Activated naive CD8-positive, alpha-beta T cell treated with anti-CD3 and anti-CD28 coated beads for 36 hours (primary cell): ENCODE measurements around the gene KAT2A. TPM values are rescaled to one million over a fixed set of nuclear protein-coding genes. Genes with fewer than 3 reads are reported as not detected.
"Not testable (repeated sequence)": the region's sequence is repeated elsewhere in the genome, so short reads cannot be mapped to it uniquely, and the experiment has no call there.

ENCODE experiments used
- DNase-seq: peaks from one replicate; pipeline ENCODE4 v3.0.0; 2021
- H3K27ac Mint-ChIP-seq: one replicate; pipeline ENCODE4 v1.8.0; 2022; ENCODE audit warnings: mild to moderate bottlenecking, moderate library complexity, mixed read lengths
- H3K27me3 Mint-ChIP-seq: one replicate; pipeline ENCODE4 v1.8.0; 2022; ENCODE audit warnings: mild to moderate bottlenecking, mixed read lengths
- H3K36me3 Mint-ChIP-seq: one replicate; pipeline ENCODE4 v1.8.0; 2021; ENCODE audit warnings: mild to moderate bottlenecking, mixed read lengths
- H3K4me1 Mint-ChIP-seq: one replicate; pipeline ENCODE4 v1.8.0; 2021; ENCODE audit warnings: mixed read lengths
- H3K4me3 Mint-ChIP-seq: one replicate; pipeline ENCODE4 v1.8.0; 2022; ENCODE audit warnings: mild to moderate bottlenecking, moderate library complexity, mixed read lengths
- H3K9me3 Mint-ChIP-seq: one replicate; pipeline ENCODE4 v1.8.0; 2022; ENCODE audit warnings: mixed read lengths
- total RNA-seq, 2 experiments: library from RNA; stranded (reverse); gene quantifications; one replicate each; pipeline ENCODE4 v1.2.3, GENCODE V29; 2021

Gene KAT2A
- total RNA-seq, 2 experiments from 2014 or later: 49.1 to 51.6 TPM

DNA sequence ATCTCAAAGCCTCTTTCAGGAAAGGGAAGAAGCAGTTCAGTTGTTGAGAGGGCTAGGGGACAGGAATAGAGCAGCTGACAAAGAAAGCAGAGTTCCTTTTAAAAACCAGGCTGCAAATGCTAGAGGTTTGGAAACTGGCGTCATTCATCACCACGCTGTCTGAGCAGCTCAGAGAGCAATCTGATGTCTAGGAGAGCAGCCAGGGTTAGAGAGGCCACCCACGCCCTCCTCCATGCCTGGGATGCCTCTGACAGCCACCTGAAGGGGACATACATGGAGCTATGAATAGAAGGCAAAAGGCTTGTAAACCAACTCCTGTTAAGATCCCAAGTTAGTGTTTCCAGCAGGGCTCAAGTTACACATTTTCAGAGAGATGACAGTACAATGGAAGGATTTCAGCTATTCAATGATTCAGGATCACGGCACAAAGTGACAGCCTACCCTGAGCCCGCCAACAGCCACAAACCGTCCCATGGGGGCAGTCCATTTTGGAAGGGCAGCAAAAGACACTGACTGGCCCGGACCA is 21.3 kb upstream of the KAT2A start:
- Mint-ChIP-seq H3K4me3 (no peak overlapping the region), H3K4me1 (peaks cover 35% of the 10 kb centered on the region), H3K27ac (no peak overlapping the region), H3K9me3 (no peaks in the 10 kb centered on the region), H3K27me3 (no peaks in the 10 kb centered on the region), H3K36me3 (peaks cover 8% of the 10 kb centered on the region)
- DNase-seq: no peak

DNA sequence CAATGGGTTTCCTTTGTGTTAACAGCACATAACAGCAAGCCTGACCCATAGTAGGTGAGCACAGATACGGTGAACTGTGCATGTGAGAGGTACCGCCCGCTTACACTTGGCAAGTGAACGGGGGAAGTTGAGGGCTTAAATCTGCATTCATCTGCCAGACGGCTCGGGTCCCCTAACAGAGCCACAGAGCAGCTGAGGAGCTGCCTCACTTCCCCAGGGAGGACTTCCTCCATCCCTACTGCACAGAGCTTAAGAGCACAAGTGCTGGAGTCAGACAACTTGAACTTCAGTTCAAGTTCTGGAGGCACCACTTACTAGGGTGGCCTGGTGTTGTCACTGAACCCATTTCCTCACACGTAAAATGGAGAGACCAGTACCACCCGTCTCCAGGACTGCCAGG is 20.2 kb upstream of the KAT2A start:
- Mint-ChIP-seq H3K4me1 (peaks cover 42% of the 10 kb centered on the region), H3K36me3 (peaks cover 6% of the 10 kb centered on the region), H3K4me3 (no peak overlapping the region), H3K9me3 (no peaks in the 10 kb centered on the region), H3K27ac (no peak overlapping the region), H3K27me3 (no peaks in the 10 kb centered on the region)
- DNase-seq: no peak

DNA sequence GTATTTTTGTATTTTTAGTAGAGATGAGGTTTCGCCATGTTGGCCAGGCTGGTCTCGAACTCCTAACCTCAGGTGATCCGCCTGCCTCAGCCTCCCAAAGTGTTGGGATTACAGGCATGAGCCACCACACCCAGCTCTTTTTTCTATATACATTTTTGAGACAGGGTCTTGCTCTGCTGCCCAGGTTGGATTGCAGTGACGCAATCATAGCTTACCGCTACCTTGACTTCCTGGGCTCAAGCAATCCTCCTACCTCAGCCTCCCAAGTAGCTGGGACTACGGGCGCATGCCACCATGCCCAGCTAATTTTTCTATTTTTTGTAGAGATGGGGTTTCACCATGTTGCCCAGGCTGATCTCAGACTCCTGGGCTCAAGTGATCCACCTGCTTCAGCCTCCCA is 19.5 kb upstream of the KAT2A start:
- H3K27me3 Mint-ChIP-seq, H3K4me3 Mint-ChIP-seq, H3K27ac Mint-ChIP-seq, DNase-seq, H3K36me3 Mint-ChIP-seq, H3K9me3 Mint-ChIP-seq: not testable (repeated sequence)
- peaks cover 49% of the 10 kb centered on the region for H3K4me1 Mint-ChIP-seq

DNA sequence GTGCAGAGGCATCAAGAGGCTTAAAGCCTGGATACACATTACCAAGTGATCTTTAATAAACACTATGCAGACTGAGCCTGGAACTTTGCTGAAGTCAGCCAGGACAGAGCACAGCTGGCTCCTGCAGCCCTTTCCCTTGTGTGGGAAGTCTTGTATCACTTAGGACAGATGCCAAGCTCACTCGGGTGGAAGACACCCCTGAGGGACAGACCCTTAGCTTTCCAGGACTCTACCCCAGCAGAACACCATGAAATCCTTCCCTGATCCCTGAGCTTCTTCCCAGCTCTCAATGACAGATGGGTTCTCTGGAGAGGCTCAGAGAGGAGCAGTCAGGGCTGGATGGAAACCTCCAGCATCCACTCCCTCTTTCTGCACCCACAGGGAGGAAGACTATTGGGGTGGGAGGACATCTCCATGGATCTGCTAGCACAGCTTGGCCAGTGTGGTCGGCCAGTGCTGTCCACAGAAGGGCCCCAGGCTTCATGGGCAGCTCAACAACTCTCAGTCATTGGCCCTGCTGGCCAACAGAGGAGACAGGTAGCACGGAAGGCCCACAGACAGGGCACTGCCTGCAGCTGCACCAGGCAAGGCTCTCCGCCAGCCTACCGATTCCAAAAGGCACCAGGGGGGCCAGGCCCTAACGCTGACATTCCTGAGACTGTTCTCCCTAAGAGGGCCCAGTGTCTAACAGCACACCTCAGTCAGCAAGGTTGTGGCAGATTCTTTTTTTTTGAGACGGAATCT is 17.8 kb upstream of the KAT2A start:
- Mint-ChIP-seq H3K4me3 (no peak overlapping the region), H3K36me3 (peaks cover 13% of the 10 kb centered on the region), H3K9me3 (no peaks in the 10 kb centered on the region), H3K27me3 (no peaks in the 10 kb centered on the region), H3K27ac (no peak overlapping the region), H3K4me1 (peaks cover 61% of the 10 kb centered on the region)
- DNase-seq: no peak

DNA sequence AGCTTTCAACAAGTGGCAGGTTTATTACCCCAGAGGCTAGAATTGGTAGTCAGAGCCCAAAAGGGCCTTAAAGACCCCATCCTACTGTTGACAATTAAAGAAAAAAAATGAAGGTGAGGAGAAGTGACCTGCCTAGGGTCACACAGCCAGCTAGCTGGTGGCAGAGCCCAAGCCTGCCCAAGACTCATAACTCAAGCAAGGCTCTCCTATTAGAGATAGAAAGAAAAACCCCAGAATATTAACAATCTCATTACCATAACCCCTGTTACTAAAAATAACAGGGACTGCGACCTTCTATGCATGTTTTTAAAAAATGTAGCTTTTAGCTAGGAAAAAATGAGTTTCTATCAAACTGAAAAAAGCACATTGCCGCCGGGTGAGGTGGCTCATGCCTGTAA is 15.5 kb upstream of the KAT2A start:
- no peak overlapping the region for H3K27ac Mint-ChIP-seq
- no peaks in the 10 kb centered on the region for H3K27me3 Mint-ChIP-seq
- H3K4me1 Mint-ChIP-seq: peaks cover 69% of the 10 kb centered on the region
- peaks cover 9% of the 10 kb centered on the region for H3K36me3 Mint-ChIP-seq
- no peaks in the 10 kb centered on the region for H3K9me3 Mint-ChIP-seq
- H3K4me3 Mint-ChIP-seq: no peak overlapping the region
- DNase-seq: no peak

DNA sequence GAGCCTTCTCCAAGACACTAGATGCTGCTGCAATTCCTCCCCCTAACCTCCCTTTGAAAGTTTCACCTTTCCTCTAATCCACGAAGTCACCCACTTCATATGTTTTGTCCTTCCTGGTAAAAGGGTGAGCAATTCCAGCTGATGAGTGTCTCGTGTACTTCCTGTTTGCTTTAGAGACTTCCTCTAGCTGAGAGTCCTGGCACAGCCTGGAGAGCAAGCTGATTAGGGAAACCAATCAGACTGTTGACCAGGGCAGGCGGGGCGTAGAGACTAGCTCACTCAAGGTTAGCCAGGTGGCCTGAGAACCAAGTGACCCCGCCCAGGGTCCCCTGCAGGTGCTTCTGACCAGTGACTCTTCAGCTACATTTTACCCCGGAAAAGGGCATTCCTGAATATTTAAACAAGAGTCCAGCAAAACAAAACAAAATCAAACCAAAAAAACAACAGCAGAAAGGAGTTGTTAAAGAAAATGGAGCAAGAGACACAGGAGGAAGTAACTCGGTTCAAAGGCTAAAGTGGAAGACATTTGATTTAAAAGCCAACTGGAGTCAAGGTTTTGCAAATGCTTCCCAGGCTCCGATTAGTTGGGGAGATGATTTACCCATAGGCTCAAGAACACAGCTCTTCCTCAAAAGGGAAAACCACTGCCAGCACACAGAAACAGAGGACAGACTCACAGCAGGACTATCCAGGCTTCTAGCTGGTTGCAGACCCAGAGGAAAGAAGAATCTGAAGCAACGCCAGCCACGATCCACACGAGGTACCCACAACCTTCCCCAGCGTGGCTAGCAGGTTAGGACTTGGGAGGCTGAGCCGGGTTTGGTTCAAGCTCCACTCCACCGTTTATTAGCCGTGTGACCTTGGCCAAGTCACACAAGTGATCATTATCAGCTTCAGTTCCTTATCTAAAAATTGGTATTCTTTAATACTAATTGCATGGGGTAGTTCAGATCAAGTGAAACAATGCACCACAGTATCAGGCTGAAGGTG is 14.8 kb upstream of the KAT2A start:
- Mint-ChIP-seq H3K4me3 (no peak overlapping the region), H3K27me3 (no peaks in the 10 kb centered on the region), H3K4me1 (peaks cover 67% of the 10 kb centered on the region), H3K9me3 (no peaks in the 10 kb centered on the region), H3K36me3 (peaks cover 11% of the 10 kb centered on the region), H3K27ac (peak overlapping the region; percentile 38)
- DNase-seq: no peak

DNA sequence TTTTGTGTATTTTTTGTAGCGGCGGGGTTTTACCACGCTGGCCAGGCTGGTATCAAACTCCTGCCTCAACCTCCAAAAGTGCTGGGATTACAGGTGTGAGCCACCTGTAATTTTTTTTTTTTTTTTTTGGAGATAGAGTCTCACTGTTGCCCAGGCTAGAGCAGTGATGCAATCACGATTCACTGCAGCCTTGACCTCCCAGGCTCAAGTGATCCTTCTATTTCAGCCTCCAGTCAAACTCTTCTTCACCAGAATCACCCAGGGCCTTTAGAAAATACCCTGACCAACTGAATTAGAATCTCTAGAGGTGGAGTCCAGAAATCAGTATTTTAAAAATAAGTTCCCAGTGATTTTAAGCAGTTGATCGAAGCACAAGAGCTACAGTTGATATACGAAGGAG is 14.0 kb upstream of the KAT2A start:
- DNase-seq: no peak
- Mint-ChIP-seq H3K4me1 (peaks cover 64% of the 10 kb centered on the region), H3K9me3 (no peaks in the 10 kb centered on the region), H3K36me3 (peaks cover 9% of the 10 kb centered on the region), H3K4me3 (no peak overlapping the region), H3K27ac (no peak overlapping the region), H3K27me3 (no peaks in the 10 kb centered on the region)

DNA sequence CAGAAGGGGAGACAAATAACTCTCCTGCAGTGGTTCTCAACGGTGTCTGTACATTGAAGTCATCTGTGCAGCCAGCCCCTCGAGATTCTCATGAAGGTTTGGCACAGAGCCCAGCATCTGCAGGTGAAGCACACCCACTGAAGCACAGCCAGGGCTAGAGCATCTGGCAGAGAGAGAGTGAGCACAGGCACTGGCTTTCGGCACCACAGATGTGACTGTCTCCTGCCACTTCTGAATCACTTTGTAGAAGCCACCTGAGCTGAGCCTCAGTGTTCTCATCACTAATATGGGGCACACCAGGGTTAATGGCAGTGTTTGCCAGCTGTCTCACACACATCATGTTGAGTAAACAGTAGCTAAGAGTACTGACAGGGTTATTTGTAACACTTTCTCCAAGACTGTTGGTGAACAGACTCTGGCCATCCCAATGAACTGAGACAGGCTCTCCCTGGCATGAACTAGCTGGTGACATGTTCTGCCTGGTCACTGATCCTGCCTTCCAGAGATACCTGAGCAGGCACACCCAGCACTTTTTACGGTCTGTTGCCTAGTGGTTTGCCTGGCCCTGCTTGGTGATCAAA is 12.4 kb upstream of the KAT2A start:
- DNase-seq: no peak
- Mint-ChIP-seq H3K4me1 (peaks cover 55% of the 10 kb centered on the region), H3K36me3 (peaks cover 12% of the 10 kb centered on the region), H3K9me3 (no peaks in the 10 kb centered on the region), H3K4me3 (no peak overlapping the region), H3K27ac (peak overlapping the region; percentile 15), H3K27me3 (no peaks in the 10 kb centered on the region)

DNA sequence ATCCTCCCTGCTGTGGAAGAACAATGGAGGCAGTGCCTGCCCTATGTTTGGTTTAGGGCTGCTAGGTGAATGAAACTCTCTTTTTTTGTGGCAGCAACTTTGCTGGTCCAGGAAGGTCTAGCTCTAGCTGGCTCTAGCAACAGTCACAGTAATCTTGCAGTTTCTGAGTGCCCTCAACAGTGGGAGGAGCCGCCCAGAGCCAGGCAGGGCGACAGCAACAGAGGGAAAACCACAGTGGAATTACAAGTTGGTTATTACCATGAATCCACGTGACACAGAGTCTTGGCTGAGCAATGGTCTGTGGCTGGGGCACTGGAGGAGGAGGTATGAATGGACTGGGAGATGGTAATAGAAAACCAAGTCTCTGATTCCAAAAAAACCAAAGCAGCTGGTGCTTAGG is 11.8 kb upstream of the KAT2A start:
- Mint-ChIP-seq H3K27me3 (no peaks in the 10 kb centered on the region), H3K36me3 (peaks cover 18% of the 10 kb centered on the region), H3K27ac (peak overlapping the region; percentile 54), H3K9me3 (no peaks in the 10 kb centered on the region), H3K4me3 (no peak overlapping the region), H3K4me1 (peaks cover 57% of the 10 kb centered on the region)
- peak; percentile 36 for DNase-seq

DNA sequence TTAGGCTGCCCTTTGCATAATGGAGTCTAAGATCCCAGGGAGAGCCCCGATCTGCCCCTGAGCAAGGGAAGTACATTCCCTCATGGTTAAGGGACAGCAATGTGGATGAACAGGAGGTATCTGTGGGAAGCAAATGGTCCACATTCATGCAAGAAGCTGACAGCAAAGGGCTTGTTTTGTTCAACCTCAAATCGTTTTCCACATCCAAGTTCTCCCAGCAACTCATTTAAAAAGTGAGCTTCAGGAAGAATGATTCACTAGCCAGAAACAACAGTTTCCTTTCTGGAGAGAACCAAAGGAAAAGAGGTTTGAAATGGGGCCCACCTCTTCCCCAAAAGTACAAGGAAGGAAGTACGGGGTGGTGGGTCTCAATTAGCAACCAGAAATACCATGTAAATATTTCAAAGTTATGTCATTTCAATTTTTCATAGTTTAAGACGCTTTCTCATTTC is 10.8 kb upstream of the KAT2A start:
- Mint-ChIP-seq H3K27ac (no peak overlapping the region), H3K36me3 (peaks cover 22% of the 10 kb centered on the region)

DNA sequence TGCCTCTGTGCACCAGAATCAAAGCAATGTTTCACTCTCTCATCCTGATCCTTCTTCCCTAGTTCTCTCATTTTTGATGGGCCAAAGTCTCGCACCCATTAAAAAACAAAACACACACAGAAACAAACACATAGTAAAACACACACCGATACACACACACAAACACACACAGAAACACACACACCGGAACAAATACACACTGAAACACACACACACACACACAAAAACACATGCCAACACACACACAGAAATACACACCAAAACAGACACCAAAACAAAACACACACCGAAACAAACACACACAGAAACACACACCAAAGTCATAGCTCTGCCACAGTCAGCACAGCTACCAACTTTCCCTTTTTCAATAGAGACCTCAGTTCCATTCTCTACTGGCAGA is 10.1 kb upstream of the KAT2A start:
- Mint-ChIP-seq H3K36me3 (peaks cover 22% of the 10 kb centered on the region), H3K4me1 (peaks cover 48% of the 10 kb centered on the region), H3K27me3 (no peaks in the 10 kb centered on the region), H3K4me3 (no peak overlapping the region), H3K27ac (peak overlapping the region; percentile 7), H3K9me3 (no peaks in the 10 kb centered on the region)
- DNase-seq: no peak

More for the DNA sequence above, 10.8 kb upstream of the KAT2A start:
- H3K27me3 Mint-ChIP-seq: no peaks in the 10 kb centered on the region
- no peaks in the 10 kb centered on the region for H3K9me3 Mint-ChIP-seq
- H3K4me1 Mint-ChIP-seq: peaks cover 55% of the 10 kb centered on the region
- DNase-seq: no peak
- no peak overlapping the region for H3K4me3 Mint-ChIP-seq

DNA sequence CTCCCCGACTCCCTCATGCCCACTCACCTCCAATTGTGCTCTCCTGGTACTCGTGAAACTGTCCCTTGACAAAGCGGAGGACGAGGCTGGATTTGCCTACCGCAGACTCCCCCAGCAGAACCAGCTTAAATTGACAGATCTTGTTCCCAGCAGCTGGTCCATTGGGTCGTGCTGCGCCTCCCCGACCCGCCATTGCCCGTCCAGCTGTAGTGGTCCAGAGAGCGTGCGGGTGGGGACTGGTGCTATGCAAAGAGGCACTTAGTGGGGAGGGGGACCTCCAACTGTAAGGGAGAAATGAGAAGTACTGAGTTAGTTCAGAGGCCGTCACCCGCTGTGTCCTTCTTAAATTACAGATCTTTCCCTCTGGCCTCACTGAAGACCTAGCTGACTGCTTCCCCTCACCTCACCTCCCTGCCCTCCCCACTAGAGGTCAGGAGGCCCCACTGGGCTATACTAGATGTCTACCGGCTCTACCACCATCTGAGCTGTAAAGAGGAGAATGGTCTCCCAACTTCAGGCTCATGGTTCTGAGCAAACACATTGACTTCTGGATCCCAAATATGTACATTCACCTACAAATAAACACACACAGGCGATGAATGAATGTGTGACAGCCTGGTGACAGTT is 9.3 kb upstream of the KAT2A start:
- no peaks in the 10 kb centered on the region for H3K27me3 Mint-ChIP-seq
- no peak for DNase-seq
- H3K4me1 Mint-ChIP-seq: peaks cover 40% of the 10 kb centered on the region
- H3K27ac Mint-ChIP-seq: peak overlapping the region; percentile 3
- no peak overlapping the region for H3K4me3 Mint-ChIP-seq
- H3K36me3 Mint-ChIP-seq: peaks cover 19% of the 10 kb centered on the region
- H3K9me3 Mint-ChIP-seq: no peaks in the 10 kb centered on the region

DNA sequence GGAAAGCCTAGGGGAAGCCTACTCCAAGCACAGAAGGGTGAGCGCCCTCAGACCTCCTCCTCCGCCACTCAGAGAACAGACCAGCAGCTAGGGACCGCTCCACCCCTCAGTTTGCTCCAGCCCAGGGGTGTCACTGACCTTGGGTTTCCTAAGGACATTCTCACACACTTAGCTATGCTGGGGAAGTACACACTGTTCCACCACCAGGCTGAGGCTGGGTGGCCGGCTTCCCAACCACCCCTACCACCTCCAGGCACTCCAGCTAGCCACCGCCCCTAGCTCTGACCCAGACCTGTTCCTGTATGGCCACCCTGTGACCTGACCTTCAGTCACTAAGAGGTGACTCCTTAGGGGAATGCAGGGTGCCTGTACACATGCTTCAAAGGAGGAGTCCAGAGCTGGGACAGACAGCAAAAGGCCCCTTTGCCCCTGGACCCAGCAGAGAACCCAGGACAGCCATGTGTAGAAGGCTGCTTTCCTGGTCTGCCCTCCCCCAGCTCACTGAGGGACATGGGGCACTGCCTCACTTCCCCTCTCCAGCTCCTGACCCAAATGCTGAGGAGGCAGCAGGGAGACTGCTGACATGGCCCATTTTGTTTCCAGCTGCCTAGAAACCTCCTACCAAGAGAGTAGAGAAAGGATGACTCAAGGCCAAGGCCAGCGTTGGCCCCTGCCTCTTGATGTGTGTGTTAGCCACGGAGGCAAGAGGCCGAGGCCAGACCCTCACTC is 8.1 kb upstream of the KAT2A start:
- H3K36me3 Mint-ChIP-seq: peaks cover 17% of the 10 kb centered on the region
- peaks cover 35% of the 10 kb centered on the region for H3K4me1 Mint-ChIP-seq
- H3K9me3 Mint-ChIP-seq: no peaks in the 10 kb centered on the region
- H3K27ac Mint-ChIP-seq: peak overlapping the region; percentile 85
- H3K27me3 Mint-ChIP-seq: no peaks in the 10 kb centered on the region
- H3K4me3 Mint-ChIP-seq: no peak overlapping the region
- no peak for DNase-seq

DNA sequence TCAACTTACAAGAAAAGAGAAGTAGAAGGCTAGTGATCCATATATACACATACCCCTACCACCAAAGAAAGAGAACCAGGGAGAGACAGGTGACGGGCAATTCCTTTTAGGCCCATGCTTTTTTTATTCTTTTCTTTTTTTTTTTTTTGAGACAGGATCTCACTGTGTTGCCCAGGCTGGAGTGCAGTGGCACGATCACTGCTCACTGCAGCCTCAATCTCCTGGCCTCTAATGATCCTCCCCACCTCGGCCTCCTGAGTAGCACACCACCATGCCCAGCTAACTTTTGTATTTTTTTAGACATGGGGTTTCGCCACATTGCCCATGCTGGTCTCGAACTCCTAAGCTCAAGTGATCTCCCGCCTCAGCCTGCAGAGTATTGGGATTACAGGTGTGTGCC is 6.2 kb upstream of the KAT2A start:
- no peaks in the 10 kb centered on the region for H3K9me3 Mint-ChIP-seq

More for the DNA sequence above, 6.2 kb upstream of the KAT2A start:
- Mint-ChIP-seq H3K27ac (peak overlapping the region; percentile 85), H3K4me3 (no peak overlapping the region), H3K27me3 (no peaks in the 10 kb centered on the region), H3K4me1 (peaks cover 16% of the 10 kb centered on the region), H3K36me3 (peaks cover 21% of the 10 kb centered on the region)
- DNase-seq: no peak
